HCT116 (cell line): ENCODE results near the gene GABRG2. TPM values are rescaled to one million over a fixed set of nuclear protein-coding genes. Genes with fewer than 3 reads are reported as not detected.

Experiments used
- ATAC-seq: fragments of 200-7000 bp; cut with Tn5 transposase; 2 replicates; pipeline ENCODE4 v1.9.1; 2020; ENCODE audit warnings: mild to moderate bottlenecking, moderate library complexity
- BruUV-seq: library from RNA; stranded (reverse); fragments of 400-500 nt; replicated peaks from 2 replicates; lab custom pipeline; 2021; lab: Mats Ljungman, UMichigan
- CTCF ChIA-PET: fragments of 300-600 bp; sonication (Branson Sonifier 250); formaldehyde crosslinking; loops from one replicate; lab custom pipeline; 2021; ENCODE audit warnings: antibody characterized with exemption; lab: Charles Lee
- POLR2A ChIA-PET: fragments of 300-600, 350-600 bp; sonication (Branson Sonifier 250); formaldehyde crosslinking; loops from one replicate; lab custom pipeline; 2021; ENCODE audit warnings: antibody characterized with exemption; lab: Charles Lee
- RAD21 ChIA-PET, 2 experiments: fragments of 300-600 bp; sonication (Branson Sonifier 250); formaldehyde crosslinking; loops; one replicate each; lab custom pipeline; 2023; ENCODE audit warnings: low total read pairs in 2 of 2; ENCODE audit not compliant: uncharacterized antibody in 2 of 2, unreplicated experiment in 2 of 2, low non-redundant PET in 1 of 2; lab: Charles Lee
- DNase-seq: peaks from one replicate; pipeline ENCODE4 v3.0.0-alpha.2; 2010; ENCODE audit warnings: low read depth, low spot score
- H2AFZ ChIP-seq: fragments of 200-600 bp; shearing (Covaris generic), sonication (generic); 2 replicates; pipeline ENCODE4 v1.6.1; 2017; ENCODE audit warnings: low read depth, mixed run types, mixed read lengths, antibody characterized with exemption, low read length; ENCODE audit not compliant: poor library complexity, severe bottlenecking
- H3K27ac ChIP-seq: 2 replicates; pipeline ENCODE4 v1.5.1; 2012; ENCODE audit warnings: low read depth, low read length
- H3K27me3 ChIP-seq: fragments of 200-600 bp; sonication (generic); 2 replicates; pipeline ENCODE4 v1.6.1; 2016; ENCODE audit warnings: mixed run types, low read length, mixed read lengths; ENCODE audit not compliant: insufficient read depth
- H3K36me3 ChIP-seq, 2 experiments: fragments of 200-500 bp in 1 of 2; fragments of 200-600 bp in 1 of 2; sonication (Bioruptor generic) in 1 of 2; sonication (generic) in 1 of 2; 2 replicates each; pipeline versions ENCODE4 v1.5.1 to v1.6.1; 2014 to 2016; ENCODE audit warnings: low read length in 2 of 2, inconsistent platforms in 1 of 2, mixed read lengths in 1 of 2, mixed run types in 1 of 2; ENCODE audit not compliant: insufficient read depth in 2 of 2, control insufficient read depth in 1 of 2
- H3K4me1 ChIP-seq, 2 experiments: fragments of 200-600 bp in 1 of 2; sonication (generic) in 1 of 2; 2 replicates each; pipeline versions ENCODE4 v1.5.1 to v1.6.1; 2012 to 2017; ENCODE audit warnings: low read length in 2 of 2, inconsistent platforms in 1 of 2, mild to moderate bottlenecking in 1 of 2, mixed read lengths in 1 of 2, mixed run types in 1 of 2, moderate library complexity in 1 of 2; ENCODE audit not compliant: insufficient read depth in 2 of 2, control insufficient read depth in 1 of 2
- H3K4me2 ChIP-seq: fragments of 200-600 bp; sonication (generic); 2 replicates; pipeline ENCODE4 v1.6.1; 2017; ENCODE audit warnings: mixed run types, low read length, mixed read lengths
- H3K4me3 ChIP-seq, 2 experiments: fragments of 200-600 bp in 1 of 2; sonication (generic) in 1 of 2; replicated peaks in 1 of 2; 2 replicates each; pipeline ENCODE4 v1.5.1; 2011 to 2016; ENCODE audit warnings: low read length in 2 of 2, control low read depth in 1 of 2, low read depth in 1 of 2, mild to moderate bottlenecking in 1 of 2, mixed read lengths in 1 of 2, mixed run types in 1 of 2
- H3K79me2 ChIP-seq: fragments of 200-600 bp; sonication (generic); 2 replicates; pipeline ENCODE4 v1.6.1; 2017; ENCODE audit warnings: mild to moderate bottlenecking, mixed run types, low read length, moderate library complexity, mixed read lengths; ENCODE audit not compliant: insufficient read depth
- H3K9ac ChIP-seq: fragments of 200-600 bp; sonication (generic); 2 replicates; pipeline ENCODE4 v1.6.1; 2016; ENCODE audit warnings: low read length, mixed read lengths
- H3K9me2 ChIP-seq: fragments of 200-600 bp; sonication (generic), shearing (Covaris generic); 2 replicates; pipeline ENCODE4 v1.6.1; 2017; ENCODE audit warnings: mixed run types, mild to moderate bottlenecking, moderate library complexity; ENCODE audit not compliant: insufficient read depth
- H3K9me3 ChIP-seq, 2 experiments: fragments of 200-500 bp in 1 of 2; fragments of 200-600 bp in 1 of 2; sonication (Bioruptor generic) in 1 of 2; sonication (generic) in 1 of 2; 2 replicates each; pipeline ENCODE4 v1.6.1; 2014 to 2017; ENCODE audit warnings: low read length in 2 of 2, mixed read lengths in 2 of 2, inconsistent platforms in 1 of 2, low read depth in 1 of 2, mild to moderate bottlenecking in 1 of 2, mixed run types in 1 of 2, moderate library complexity in 1 of 2; ENCODE audit not compliant: control insufficient read depth in 1 of 2, insufficient read depth in 1 of 2
- H4K20me1 ChIP-seq: fragments of 200-600 bp; sonication (generic), shearing (Covaris generic); 2 replicates; pipeline ENCODE4 v1.6.1; 2017; ENCODE audit warnings: mixed run types, mild to moderate bottlenecking, moderate library complexity; ENCODE audit not compliant: insufficient read depth
- ATF3 ChIP-seq: IDR thresholded peaks from 2 replicates; pipeline ENCODE4 v1.6.1; 2012
- CEBPB ChIP-seq: IDR thresholded peaks from 2 replicates; pipeline ENCODE4 v1.6.1; 2012; ENCODE audit warnings: low read depth
- EGR1 ChIP-seq: IDR thresholded peaks from 2 replicates; pipeline ENCODE4 v1.6.1; 2012; ENCODE audit warnings: low read depth
- ELF1 ChIP-seq: IDR thresholded peaks from 2 replicates; pipeline ENCODE4 v1.6.1; 2012; ENCODE audit warnings: low read depth, borderline replicate concordance
- EZH2 ChIP-seq: fragments of 200-600 bp; sonication (generic); IDR thresholded peaks from 2 replicates; pipeline ENCODE4 v1.6.1; 2017; ENCODE audit warnings: antibody characterized with exemption, mixed run types
- JUND ChIP-seq: IDR thresholded peaks from 2 replicates; pipeline ENCODE4 v1.6.1; 2012
- MAX ChIP-seq: IDR thresholded peaks from 2 replicates; pipeline ENCODE4 v1.6.1; 2012
- POLR2A ChIP-seq: IDR thresholded peaks from 2 replicates; pipeline ENCODE4 v1.7.0; 2011; ENCODE audit warnings: borderline replicate concordance; ENCODE audit not compliant: insufficient read depth, insufficient read length; ENCODE audit errors: extremely low read depth
- POLR2AphosphoS5 ChIP-seq: IDR thresholded peaks from 2 replicates; pipeline ENCODE4 v1.6.1; 2011; ENCODE audit warnings: mild to moderate bottlenecking, low read depth, low read length, moderate library complexity
- REST ChIP-seq: IDR thresholded peaks from 2 replicates; pipeline ENCODE4 v1.6.1; 2012; ENCODE audit warnings: low read depth
- SIN3A ChIP-seq: IDR thresholded peaks from 2 replicates; pipeline ENCODE4 v1.6.1; 2012; ENCODE audit warnings: low read depth
- SP1 ChIP-seq: IDR thresholded peaks from 2 replicates; pipeline ENCODE4 v1.6.1; 2012; ENCODE audit warnings: low read depth
- TCF7L2 ChIP-seq: IDR thresholded peaks from 2 replicates; pipeline ENCODE4 v1.7.0; 2011; ENCODE audit warnings: borderline replicate concordance, inconsistent platforms; ENCODE audit not compliant: insufficient read depth, insufficient read length; ENCODE audit errors: extremely low read depth
- YY1 ChIP-seq: IDR thresholded peaks from 2 replicates; pipeline ENCODE4 v1.6.1; 2011; ENCODE audit warnings: low read length, low read depth, moderate library complexity, mild to moderate bottlenecking; ENCODE audit not compliant: insufficient replicate concordance; ENCODE audit errors: extremely low read depth
- ZNF274 ChIP-seq: fragments of 200-500 bp; sonication (Bioruptor generic); IDR thresholded peaks from 2 replicates; pipeline ENCODE4 v1.6.1; 2014; ENCODE audit warnings: mild to moderate bottlenecking, low read depth, low read length, inconsistent platforms
- intact Hi-C: fragments of 100-400 bp; cut with micrococcal nuclease; formaldehyde crosslinking; loops from 2 replicates; pipeline ENCODE4 v1.10.0; 2022
- total RNA-seq: library from RNA; stranded (reverse); gene quantifications from one replicate; pipeline ENCODE4 v1.2.1, GENCODE V29; 2021; ENCODE audit not compliant: unreplicated experiment

Gene GABRG2
- total RNA-seq, 1 experiment from 2014 or later = 5.8 TPM

GRCh38 chr5:162174358-162174974 lies 106.9 kb downstream of the GABRG2 start:
- intact Hi-C loops = no loop called here
- no peaks in the 10 kb centered on the region for H3K4me1 ChIP-seq

GRCh38 chr5:162187371-162187770 lies 119.8 kb downstream of the GABRG2 start:
- no peak overlapping the region for H3K27ac ChIP-seq
- RAD21 ChIA-PET = no interaction called here
- intact Hi-C loops = no loop called here
- DNase-seq (no peak), ATAC-seq (no peak)
- TF ChIP-seq ZNF274 = no peak
- no peak for TF ChIP-seq EZH2
- TF ChIP-seq YY1 = no peak
- no peak for TF ChIP-seq SIN3A
- TF ChIP-seq POLR2AphosphoS5 = no peak
- no peak for TF ChIP-seq SP1
- no peak for TF ChIP-seq EGR1
- TF ChIP-seq MAX = no peak
- no peak for TF ChIP-seq ATF3
- no peak for TF ChIP-seq ELF1
- no peak for TF ChIP-seq REST
- TF ChIP-seq POLR2A = no peak
- no peaks in the 10 kb centered on the region for H4K20me1 ChIP-seq
- no peaks in the 10 kb centered on the region for H3K9me3 ChIP-seq
- no peak overlapping the region for H3K4me3 ChIP-seq
- CTCF ChIA-PET = no interaction called here
- POLR2A ChIA-PET = no interaction called here
- no peak overlapping the region for H2AFZ ChIP-seq
- H3K4me1 ChIP-seq = no peaks in the 10 kb centered on the region
- no peak overlapping the region for H3K9ac ChIP-seq
- no peak overlapping the region for H3K4me2 ChIP-seq
- H3K9me2 ChIP-seq = no peaks in the 10 kb centered on the region
- H3K79me2 ChIP-seq = no peaks in the 10 kb centered on the region
- BruUV-seq = no TSS peak
- no peaks in the 10 kb centered on the region for H3K36me3 ChIP-seq
- H3K27me3 ChIP-seq = no peaks in the 10 kb centered on the region

More at GRCh38 chr5:162174358-162174974, 106.9 kb downstream of the GABRG2 start:
- POLR2A ChIA-PET = no interaction called here
- no peak overlapping the region for H3K27ac ChIP-seq
- H3K36me3 ChIP-seq = no peaks in the 10 kb centered on the region
- DNase-seq (no peak), ATAC-seq (no peak)
- H3K79me2 ChIP-seq = no peaks in the 10 kb centered on the region
- H3K4me2 ChIP-seq = no peak overlapping the region
- RAD21 ChIA-PET = no interaction called here
- no peaks in the 10 kb centered on the region for H3K9me2 ChIP-seq
- H3K4me3 ChIP-seq = no peak overlapping the region
- CTCF ChIA-PET = no interaction called here
- BruUV-seq = no TSS peak
- no peak overlapping the region for H3K9ac ChIP-seq
- TF ChIP-seq SIN3A (no peak), ZNF274 (no peak), JUND (no peak), CEBPB (peak; percentile 69), TCF7L2 (no peak), MAX (no peak)
- TF ChIP-seq, all 23 proteins: peak for 1
- Histone ChIP-seq H4K20me1 (no peaks in the 10 kb centered on the region), H3K9me3 (0 out of 4 replicates have a peak, but pooled peaks cover 0 to 3% of the 10 kb centered on the region in 2 experiments), H3K27me3 (no peaks in the 10 kb centered on the region), H2AFZ (no peak overlapping the region)
